ENCODE data around the gene ADARB1.

DNA sequence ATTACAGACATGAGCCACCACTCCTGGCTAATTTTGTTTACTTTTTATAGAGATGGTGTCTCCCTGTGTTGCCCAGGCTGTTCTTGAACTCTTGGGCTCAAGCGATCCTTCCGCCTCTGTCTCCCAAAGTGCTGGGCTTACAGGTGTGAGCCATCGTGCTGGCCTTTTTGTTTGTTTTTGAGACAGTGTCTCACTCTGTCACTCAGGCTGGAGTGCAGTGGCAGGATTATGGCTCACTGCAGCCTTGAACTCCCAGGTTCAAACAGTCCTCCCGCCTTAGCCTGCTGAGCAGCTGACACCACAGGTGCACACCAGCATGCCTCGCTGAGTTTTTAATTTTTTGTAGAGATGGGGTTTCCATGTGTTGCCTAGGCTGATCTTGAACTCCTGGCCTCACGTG, 49.1 kb downstream of the ADARB1 start:
- TF ChIP-seq MAZ (IDR thresholded peaks at IDR 0.05; ENCODE audit: borderline replicate concordance, low read depth, low read length) (no peak), CTCF (conservative IDR thresholded peaks at IDR 0.05; ENCODE audit: low read depth, low read length) (no peak), NFE2L2 (IDR thresholded peaks at IDR 0.05; ENCODE audit: low read depth, low read length) (no peak)

All from IMR-90 (cell line).